MG63 (cell line): ENCODE measurements around the gene MAGEA2B. TPM values are rescaled to one million over a fixed set of nuclear protein-coding genes. Genes with fewer than 3 reads are reported as not detected.
"Not testable (repeated sequence)": the region's sequence is repeated elsewhere in the genome, so short reads cannot be mapped to it uniquely, and the experiment has no call there.

Experiments
- DNase-seq: peaks from one replicate; pipeline ENCODE4 v3.0.0-alpha.2; 2020
- H3K27me3 ChIP-seq: fragments of 250-450 bp; sonication (Bioruptor Pico); 2 replicates; pipeline ENCODE4 v1.5.1; 2020; ENCODE audit warnings: mild to moderate bottlenecking, moderate library complexity
- H3K36me3 ChIP-seq: fragments of 250-450 bp; sonication (Bioruptor Pico); 2 replicates; pipeline ENCODE4 v1.5.1; 2020; ENCODE audit warnings: mild to moderate bottlenecking, moderate library complexity
- H3K4me3 ChIP-seq: fragments of 250-450 bp; sonication (Bioruptor Pico); 2 replicates; pipeline ENCODE4 v1.5.1; 2020; ENCODE audit warnings: mild to moderate bottlenecking, moderate library complexity
- H3K9me3 ChIP-seq: fragments of 250-450 bp; sonication (Bioruptor Pico); 2 replicates; pipeline ENCODE4 v1.5.1; 2020; ENCODE audit warnings: mild to moderate bottlenecking, moderate library complexity
- total RNA-seq: library from RNA; depleted of rRNA; stranded (reverse); fragments of >200 nt; shearing (Covaris generic); gene quantifications from 2 replicates; pipeline ENCODE4 v1.2.3, GENCODE V29; 2014; ENCODE audit warnings: low replicate concordance; rRNA removed

MAGEA2B gene
- not detected in 2 replicates for total RNA-seq

- H3K4me3 ChIP-seq, H3K27me3 ChIP-seq, H3K9me3 ChIP-seq, H3K36me3 ChIP-seq, DNase-seq: not testable (repeated sequence)
These were observed at the start of gene MAGEA2B for GRCh38 chrX:152713815-152714787. Gene MAGEA2B (plus strand): TSS chrX:152714628. CDS start chrX:152717107, 2,479 bp downstream.

DNA sequence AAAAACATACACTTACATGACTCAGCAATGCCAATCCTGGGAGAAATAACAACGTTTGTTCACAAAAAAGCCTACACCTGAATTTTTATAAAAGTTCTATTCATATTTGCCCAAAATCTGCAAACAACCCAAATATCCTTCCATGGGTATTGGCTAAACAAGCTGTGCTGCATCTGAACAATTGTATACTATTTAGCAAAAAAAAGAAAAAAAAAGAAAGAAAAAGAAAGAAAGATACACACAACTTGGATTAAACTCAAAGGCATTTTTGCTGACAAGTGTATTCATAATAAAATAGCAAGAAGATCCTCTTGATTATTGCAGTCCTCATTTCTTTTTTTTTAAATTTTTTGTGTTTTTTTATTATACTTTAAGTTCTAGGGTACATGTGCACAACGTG, 40.3 kb upstream of the MAGEA2B start:
- H3K4me3 ChIP-seq, result no peak overlapping the region
- H3K36me3 ChIP-seq, result no peaks in the 10 kb centered on the region
- H3K27me3 ChIP-seq, result no peaks in the 10 kb centered on the region
- no peaks in the 10 kb centered on the region for H3K9me3 ChIP-seq
- no peak for DNase-seq

DNA sequence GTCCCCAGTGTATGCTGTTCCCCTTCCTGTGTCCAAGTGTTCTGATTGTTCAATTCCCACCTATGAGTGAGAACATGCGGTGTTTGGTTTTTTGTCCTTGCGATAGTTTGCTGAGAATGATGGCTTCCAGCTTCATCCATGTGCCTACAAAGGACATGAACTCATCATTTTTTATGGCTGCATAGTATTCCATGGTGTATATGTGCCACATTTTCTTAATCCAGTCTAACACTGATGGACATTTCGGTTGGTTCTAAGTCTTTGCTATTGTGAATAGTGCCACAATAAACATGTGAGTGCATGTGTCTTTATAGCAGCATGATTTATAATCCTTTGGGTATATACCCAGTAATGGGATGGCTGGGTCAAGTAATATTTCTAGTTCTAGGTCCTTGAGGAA, 39.8 kb upstream of the MAGEA2B start:
- not testable (repeated sequence) for H3K9me3 ChIP-seq, DNase-seq, H3K36me3 ChIP-seq, H3K4me3 ChIP-seq, H3K27me3 ChIP-seq

DNA sequence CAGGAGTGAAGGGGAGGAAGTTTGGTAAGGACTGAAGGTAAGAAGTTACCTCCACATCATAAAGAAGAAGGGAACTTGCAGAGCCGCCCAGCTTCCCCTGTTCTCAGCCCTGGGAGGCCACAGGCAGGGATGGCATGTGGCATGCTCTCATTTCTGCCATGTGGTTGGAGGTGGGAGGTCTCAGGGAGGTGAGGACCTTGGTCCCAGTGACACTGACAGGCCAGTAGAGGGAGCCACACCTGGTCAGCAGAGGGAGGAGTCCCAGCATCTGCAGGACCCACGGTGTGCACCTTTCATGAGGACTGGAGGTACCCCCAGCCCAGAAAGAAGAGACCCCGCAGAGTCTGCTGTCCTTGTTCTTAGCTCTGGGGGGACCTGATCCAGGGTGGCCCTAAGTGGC, 33.4 kb upstream of the MAGEA2B start:
- H3K36me3 ChIP-seq, H3K9me3 ChIP-seq, H3K4me3 ChIP-seq, H3K27me3 ChIP-seq, DNase-seq: not testable (repeated sequence)

- not testable (repeated sequence) for H3K4me3 ChIP-seq, H3K27me3 ChIP-seq, DNase-seq, H3K9me3 ChIP-seq, H3K36me3 ChIP-seq
These were observed 16.2 kb upstream of the MAGEA2B start, which contains the start of gene MAGEA3 for GRCh38 chrX:152697952-152698931. Gene MAGEA3 (plus strand): TSS chrX:152698794. CDS start chrX:152700833, 2,039 bp downstream.

- not testable (repeated sequence) for DNase-seq, H3K4me3 ChIP-seq, H3K9me3 ChIP-seq, H3K36me3 ChIP-seq, H3K27me3 ChIP-seq
These were observed 14.0 kb upstream of the MAGEA2B start for GRCh38 chrX:152700390-152700789.

GRCh38 chrX:152706500-152706899, 7.9 kb upstream of the MAGEA2B start:
- H3K9me3 ChIP-seq, H3K36me3 ChIP-seq, DNase-seq, H3K27me3 ChIP-seq, H3K4me3 ChIP-seq: not testable (repeated sequence)

GRCh38 chrX:152709173-152709572, 5.3 kb upstream of the MAGEA2B start, which contains the start of gene CSAG2:
Gene CSAG2 (minus strand): TSS chrX:152709273. CDS start chrX:152709112, 161 bp downstream.
- not testable (repeated sequence) for H3K36me3 ChIP-seq, DNase-seq, H3K9me3 ChIP-seq, H3K4me3 ChIP-seq, H3K27me3 ChIP-seq

GRCh38 chrX:152713195-152713594, 1.2 kb upstream of the MAGEA2B start:
- H3K36me3 ChIP-seq, H3K9me3 ChIP-seq: not testable (repeated sequence)

GRCh38 chrX:152725409-152725808, 11.0 kb downstream of the MAGEA2B start:
- no peak for DNase-seq
- Histone ChIP-seq H3K9me3 (no peaks in the 10 kb centered on the region), H3K36me3 (no peaks in the 10 kb centered on the region), H3K27me3 (no peaks in the 10 kb centered on the region), H3K4me3 (no peak overlapping the region)

More at GRCh38 chrX:152713195-152713594, 1.2 kb upstream of the MAGEA2B start:
- H3K4me3 ChIP-seq, H3K27me3 ChIP-seq, DNase-seq: not testable (repeated sequence)

DNA sequence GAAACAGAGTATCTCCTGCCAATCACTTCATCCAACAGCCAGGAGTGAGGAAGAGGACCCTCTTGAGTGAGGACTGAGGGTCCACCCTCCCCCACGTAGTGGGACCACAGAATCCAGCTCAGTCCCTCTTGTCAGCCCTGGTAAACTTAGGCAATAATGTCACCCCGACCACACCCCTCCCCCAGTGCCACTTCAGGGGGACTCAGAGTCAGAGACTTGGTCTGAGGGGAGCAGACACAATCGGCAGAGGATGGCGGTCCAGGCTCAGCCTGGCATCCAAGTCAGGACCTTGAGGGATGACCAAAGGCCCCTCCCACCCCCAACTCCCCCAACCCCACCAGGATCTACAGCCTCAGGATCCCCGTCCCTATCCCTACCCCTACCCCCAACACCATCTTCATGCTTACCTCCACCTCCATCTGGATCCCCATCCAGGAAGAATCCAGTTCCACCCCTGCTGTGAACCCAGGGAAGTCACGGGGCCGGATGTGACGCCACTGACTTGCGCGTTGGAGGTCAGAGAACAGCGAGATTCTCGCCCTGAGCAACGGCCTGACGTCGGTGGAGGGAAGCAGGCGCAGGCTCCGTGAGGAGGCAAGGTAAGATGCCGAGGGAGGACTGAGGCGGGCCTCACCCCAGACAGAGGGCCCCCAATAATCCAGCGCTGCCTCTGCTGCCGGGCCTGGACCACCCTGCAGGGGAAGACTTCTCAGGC, 19.0 kb downstream of the MAGEA2B start, which contains the start of the genes CSAG1 and MAGEA12:
CSAG1 (minus strand) TSS at position 461 of the 715 bp plus-strand sequence. CDS start 1,261 bp downstream, outside the sequence.
MAGEA12 (plus strand) TSS at position 497 of the 715 bp plus-strand sequence. CDS start 2,405 bp downstream, outside the sequence.
- no peaks in the 10 kb centered on the region for H3K36me3 ChIP-seq
- H3K9me3 ChIP-seq, result no peaks in the 10 kb centered on the region
- no peak for DNase-seq
- H3K27me3 ChIP-seq, result no peaks in the 10 kb centered on the region
- H3K4me3 ChIP-seq, result no peak within 1 kb of the TSS

DNA sequence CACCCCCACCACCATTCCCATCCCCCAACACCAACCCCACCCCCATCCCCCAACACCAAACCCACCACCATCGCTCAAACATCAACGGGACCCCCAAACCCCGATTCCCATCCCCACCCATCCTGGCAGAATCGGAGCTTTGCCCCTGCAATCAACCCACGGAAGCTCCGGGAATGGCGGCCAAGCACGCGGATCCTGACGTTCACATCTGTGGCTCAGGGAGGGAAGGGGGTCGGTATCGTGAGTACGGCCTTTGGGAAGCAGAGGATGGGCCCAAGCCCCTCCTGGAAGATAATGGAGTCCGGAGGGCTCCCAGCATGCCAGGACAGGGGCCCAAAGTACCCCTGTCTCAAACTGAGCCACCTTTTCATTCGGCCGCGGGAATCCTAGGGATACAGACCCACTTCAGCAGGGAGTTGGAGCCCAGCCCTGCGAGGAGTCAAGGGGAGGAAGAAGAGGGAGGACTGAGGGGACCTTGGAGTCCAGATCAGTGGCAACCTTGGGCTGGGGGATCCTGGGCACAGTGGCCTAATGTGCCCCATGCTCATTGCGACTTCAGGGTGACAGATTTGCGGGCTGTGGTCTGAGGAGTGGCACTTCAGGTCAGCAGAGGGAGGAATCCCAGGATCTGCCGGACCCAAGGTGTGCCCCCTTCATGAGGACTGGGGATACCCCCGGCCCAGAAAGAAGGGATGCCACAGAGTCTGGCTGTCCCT, 19.9 kb downstream of the MAGEA2B start:
- not testable (repeated sequence) for H3K36me3 ChIP-seq, H3K27me3 ChIP-seq, H3K9me3 ChIP-seq, H3K4me3 ChIP-seq, DNase-seq

DNA sequence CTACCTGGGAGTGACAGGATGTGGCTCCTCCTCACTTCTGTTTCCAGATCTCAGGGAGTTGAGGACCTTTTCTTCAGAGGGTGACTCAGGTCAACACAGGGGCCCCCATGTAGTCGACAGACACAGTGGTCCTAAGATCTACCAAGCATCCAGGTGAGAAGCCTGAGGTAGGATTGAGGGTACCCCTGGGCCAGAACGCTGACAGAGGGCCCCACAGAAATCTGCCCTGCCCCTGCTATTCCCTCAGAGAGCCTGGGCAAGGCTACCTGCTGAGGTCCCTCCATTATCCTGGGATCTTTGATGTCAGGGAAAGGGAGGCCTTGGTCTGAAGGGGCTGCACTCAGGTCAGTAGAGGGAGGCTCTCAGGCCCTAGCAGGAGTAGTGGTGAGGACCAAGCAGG, 20.7 kb downstream of the MAGEA2B start:
- no peak for DNase-seq
- no peak overlapping the region for H3K4me3 ChIP-seq
- H3K9me3 ChIP-seq, result no peaks in the 10 kb centered on the region
- H3K27me3 ChIP-seq, result no peaks in the 10 kb centered on the region
- H3K36me3 ChIP-seq, result no peaks in the 10 kb centered on the region

- no peak for DNase-seq
- no peaks in the 10 kb centered on the region for H3K36me3 ChIP-seq
- no peaks in the 10 kb centered on the region for H3K27me3 ChIP-seq
- no peaks in the 10 kb centered on the region for H3K9me3 ChIP-seq
- H3K4me3 ChIP-seq, result no peak overlapping the region
These were observed 21.6 kb downstream of the MAGEA2B start for GRCh38 chrX:152735860-152736511.

DNA sequence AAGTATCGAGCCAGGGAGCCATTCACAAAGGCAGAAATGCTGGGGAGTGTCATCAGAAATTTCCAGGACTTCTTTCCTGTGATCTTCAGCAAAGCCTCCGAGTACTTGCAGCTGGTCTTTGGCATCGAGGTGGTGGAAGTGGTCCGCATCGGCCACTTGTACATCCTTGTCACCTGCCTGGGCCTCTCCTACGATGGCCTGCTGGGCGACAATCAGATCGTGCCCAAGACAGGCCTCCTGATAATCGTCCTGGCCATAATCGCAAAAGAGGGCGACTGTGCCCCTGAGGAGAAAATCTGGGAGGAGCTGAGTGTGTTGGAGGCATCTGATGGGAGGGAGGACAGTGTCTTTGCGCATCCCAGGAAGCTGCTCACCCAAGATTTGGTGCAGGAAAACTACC, 22.1 kb downstream of the MAGEA2B start:
- H3K4me3 ChIP-seq, DNase-seq, H3K9me3 ChIP-seq, H3K27me3 ChIP-seq, H3K36me3 ChIP-seq: not testable (repeated sequence)
